Measurements from ENCODE around the gene EEF1AKMT1.

Gene EEF1AKMT1

DNA sequence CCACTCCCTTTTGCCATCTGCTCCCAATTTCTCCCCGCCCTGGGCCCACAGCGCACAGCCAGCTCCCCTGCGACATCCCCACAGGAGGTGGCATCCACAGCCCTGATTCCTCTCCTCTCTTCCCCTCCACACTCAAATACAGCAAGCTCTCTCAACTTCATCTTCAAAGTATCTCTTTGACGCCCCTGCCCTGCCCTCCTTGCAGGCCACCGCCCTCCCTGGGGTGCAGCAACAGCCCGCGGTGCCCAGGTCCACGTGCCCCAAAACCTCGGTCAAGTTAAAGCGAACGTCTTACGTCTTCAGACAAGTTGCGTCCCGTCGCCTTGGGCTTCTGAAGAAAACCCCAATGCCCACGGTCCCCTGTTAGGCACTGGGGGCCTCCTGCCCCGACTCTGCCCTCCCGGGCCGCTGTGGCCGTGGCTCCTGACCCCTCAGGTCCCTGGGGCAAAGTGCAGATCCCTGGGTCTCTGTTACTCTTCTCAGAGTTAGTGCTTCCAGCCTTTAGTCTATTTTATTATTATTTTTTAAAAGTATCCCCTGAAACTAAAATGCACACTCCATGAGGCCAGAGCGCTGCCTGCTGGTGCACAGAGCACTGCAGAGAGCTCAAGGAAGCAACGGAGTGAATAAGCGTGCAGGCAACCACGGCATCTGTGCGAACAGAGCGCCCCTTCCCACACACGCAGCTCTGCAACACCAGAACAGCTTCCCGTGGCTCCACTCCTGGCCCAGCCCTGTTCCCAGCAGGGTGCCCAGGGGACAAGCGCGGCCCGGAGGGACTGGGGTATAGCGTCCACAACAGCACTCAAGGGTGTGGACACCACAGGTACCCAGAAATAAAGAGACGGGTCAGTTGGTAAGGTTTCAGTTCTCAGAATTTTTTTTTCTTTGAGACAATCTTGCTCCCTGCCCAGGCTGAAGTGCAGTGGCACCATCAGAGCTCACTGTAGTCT, 43.9 kb downstream of the EEF1AKMT1 start:
- Histone ChIP-seq H3K27me3 (ENCODE audit: control insufficient read depth, insufficient read depth, low read length) (no peaks in the 10 kb centered on the region), H3K9me3 (ENCODE audit: control insufficient read depth, insufficient read depth, low read length) (no peaks in the 10 kb centered on the region), H3K4me1 (ENCODE audit: control insufficient read depth, insufficient read depth, low read length) (no peaks in the 10 kb centered on the region), H3K4me3 (ENCODE audit: low read depth, low read length) (no peak overlapping the region), H3K9ac (ENCODE audit: low read depth, low read length) (no peak overlapping the region), H3K36me3 (ENCODE audit: control insufficient read depth, insufficient read depth, low read length) (no peaks in the 10 kb centered on the region)

DNA sequence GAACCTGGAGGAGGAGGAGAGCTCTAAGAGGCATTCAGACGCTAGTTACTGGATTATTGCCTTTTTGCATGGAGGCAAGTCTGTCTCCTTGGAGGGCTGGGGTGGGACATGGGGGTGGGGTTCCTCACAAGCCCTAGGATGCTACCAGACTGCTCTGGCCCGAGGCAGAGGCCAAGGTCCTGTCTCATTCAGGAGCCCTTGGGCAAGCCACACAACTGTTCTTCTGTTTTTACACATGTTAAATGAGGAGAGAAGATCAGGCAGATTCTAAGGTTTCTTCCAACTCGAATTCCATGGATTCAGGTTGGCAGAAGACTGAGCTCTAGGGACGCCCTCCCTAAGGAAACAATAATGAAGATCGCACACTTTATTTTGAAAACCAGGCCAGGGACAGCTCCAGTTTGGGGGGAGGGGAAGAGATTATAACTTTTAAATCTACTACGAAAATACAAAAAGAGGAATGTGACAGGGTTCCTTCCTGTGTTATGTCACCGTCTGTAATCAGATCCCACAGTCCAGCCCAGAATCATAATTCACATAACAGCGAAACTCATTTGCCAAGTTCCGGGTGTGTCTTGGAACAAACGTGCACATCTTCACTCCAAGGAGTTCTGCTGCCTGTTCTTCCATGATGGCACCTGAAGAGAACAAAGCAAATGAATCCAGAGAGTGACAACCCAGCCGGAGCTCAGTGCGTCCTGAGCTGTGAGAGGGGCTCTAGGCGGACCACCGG, 45.0 kb downstream of the EEF1AKMT1 start:
- Histone ChIP-seq H3K27me3 (ENCODE audit: control insufficient read depth, insufficient read depth, low read length) (no peaks in the 10 kb centered on the region), H3K4me1 (ENCODE audit: control insufficient read depth, insufficient read depth, low read length) (no peaks in the 10 kb centered on the region), H3K9me3 (ENCODE audit: control insufficient read depth, insufficient read depth, low read length) (no peaks in the 10 kb centered on the region), H3K36me3 (ENCODE audit: control insufficient read depth, insufficient read depth, low read length) (no peaks in the 10 kb centered on the region), H3K9ac (ENCODE audit: low read depth, low read length) (no peak overlapping the region), H3K4me3 (ENCODE audit: low read depth, low read length) (no peak overlapping the region)

DNA sequence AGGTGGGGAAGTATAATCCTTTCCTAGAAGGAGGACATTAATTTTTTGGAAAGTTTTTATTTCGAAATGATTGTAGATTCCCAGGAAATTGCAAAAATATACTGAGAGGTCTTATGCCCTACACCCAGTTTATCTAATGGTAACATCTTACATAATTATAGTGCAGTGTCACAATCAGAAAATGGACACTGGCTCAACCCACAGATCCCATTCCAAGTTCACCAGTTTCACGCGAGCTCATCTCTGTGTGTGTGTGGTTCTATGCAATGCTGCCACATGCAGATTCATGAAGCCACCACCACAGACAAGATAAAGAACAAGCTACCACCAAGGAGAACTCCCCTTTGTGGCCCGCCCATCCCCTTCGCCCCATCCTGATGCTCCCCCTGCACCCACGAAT, 45.9 kb downstream of the EEF1AKMT1 start:
- peaks cover 5% of the 10 kb centered on the region for H3K27me3 ChIP-seq (ENCODE audit: control insufficient read depth, insufficient read depth, low read length)
- no peaks in the 10 kb centered on the region for H3K4me1 ChIP-seq (ENCODE audit: control insufficient read depth, insufficient read depth, low read length)
- no peak overlapping the region for H3K9ac ChIP-seq (ENCODE audit: low read depth, low read length)
- H3K9me3 ChIP-seq (ENCODE audit: control insufficient read depth, insufficient read depth, low read length): no peaks in the 10 kb centered on the region
- no peaks in the 10 kb centered on the region for H3K36me3 ChIP-seq (ENCODE audit: control insufficient read depth, insufficient read depth, low read length)
- H3K4me3 ChIP-seq (ENCODE audit: low read depth, low read length): no peak overlapping the region

DNA sequence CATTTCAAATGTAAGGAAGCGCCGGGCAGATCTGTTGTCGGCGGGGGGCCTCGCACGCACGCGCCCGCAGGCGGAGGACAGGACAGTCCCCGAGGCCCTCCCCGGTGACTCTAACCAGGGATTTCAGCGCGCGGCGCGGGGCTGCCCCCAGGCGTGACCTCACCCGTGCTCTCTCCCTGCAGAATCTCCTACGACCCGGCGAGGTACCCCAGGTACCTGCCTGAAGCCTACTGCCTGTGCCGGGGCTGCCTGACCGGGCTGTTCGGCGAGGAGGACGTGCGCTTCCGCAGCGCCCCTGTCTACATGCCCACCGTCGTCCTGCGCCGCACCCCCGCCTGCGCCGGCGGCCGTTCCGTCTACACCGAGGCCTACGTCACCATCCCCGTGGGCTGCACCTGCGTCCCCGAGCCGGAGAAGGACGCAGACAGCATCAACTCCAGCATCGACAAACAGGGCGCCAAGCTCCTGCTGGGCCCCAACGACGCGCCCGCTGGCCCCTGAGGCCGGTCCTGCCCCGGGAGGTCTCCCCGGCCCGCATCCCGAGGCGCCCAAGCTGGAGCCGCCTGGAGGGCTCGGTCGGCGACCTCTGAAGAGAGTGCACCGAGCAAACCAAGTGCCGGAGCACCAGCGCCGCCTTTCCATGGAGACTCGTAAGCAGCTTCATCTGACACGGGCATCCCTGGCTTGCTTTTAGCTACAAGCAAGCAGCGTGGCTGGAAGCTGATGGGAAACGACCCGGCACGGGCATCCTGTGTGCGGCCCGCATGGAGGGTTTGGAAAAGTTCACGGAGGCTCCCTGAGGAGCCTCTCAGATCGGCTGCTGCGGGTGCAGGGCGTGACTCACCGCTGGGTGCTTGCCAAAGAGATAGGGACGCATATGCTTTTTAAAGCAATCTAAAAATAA, 52.1 kb downstream of the EEF1AKMT1 start:
- Histone ChIP-seq H3K9ac (ENCODE audit: low read depth, low read length) (peak overlapping the region; percentile 60), H3K27me3 (ENCODE audit: control insufficient read depth, insufficient read depth, low read length) (peaks cover 31% of the 10 kb centered on the region), H3K4me1 (ENCODE audit: control insufficient read depth, insufficient read depth, low read length) (no peaks in the 10 kb centered on the region), H3K9me3 (ENCODE audit: control insufficient read depth, insufficient read depth, low read length) (no peaks in the 10 kb centered on the region), H3K4me3 (ENCODE audit: low read depth, low read length) (peak overlapping the region; percentile 62), H3K36me3 (ENCODE audit: control insufficient read depth, insufficient read depth, low read length) (no peaks in the 10 kb centered on the region)

DNA sequence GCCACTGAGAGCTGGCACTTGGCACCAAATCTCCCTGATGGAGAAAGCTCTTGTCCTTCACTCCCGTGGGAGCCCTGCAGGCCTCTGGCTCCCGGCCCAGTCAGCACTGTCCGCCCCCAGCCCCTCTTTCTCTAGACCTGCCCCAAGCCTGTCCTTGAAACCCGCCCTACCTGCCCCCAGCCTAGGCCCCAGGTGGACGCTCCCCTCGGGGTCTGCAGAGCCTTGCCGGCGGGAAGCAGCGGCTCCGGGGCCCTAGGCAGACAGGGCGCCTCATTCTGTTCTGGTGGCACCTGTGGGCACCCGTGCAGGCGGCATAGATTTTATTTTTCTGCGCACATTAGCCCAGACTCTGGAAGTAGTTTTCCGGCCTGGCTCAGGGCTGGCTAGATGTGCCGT, 52.7 kb downstream of the EEF1AKMT1 start:
- H3K9me3 ChIP-seq (ENCODE audit: control insufficient read depth, insufficient read depth, low read length): no peaks in the 10 kb centered on the region
- H3K4me3 ChIP-seq (ENCODE audit: low read depth, low read length): peak overlapping the region; percentile 62
- H3K36me3 ChIP-seq (ENCODE audit: control insufficient read depth, insufficient read depth, low read length): no peaks in the 10 kb centered on the region
- peaks cover 31% of the 10 kb centered on the region for H3K27me3 ChIP-seq (ENCODE audit: control insufficient read depth, insufficient read depth, low read length)
- H3K4me1 ChIP-seq (ENCODE audit: control insufficient read depth, insufficient read depth, low read length): no peaks in the 10 kb centered on the region
- no peak overlapping the region for H3K9ac ChIP-seq (ENCODE audit: low read depth, low read length)

DNA sequence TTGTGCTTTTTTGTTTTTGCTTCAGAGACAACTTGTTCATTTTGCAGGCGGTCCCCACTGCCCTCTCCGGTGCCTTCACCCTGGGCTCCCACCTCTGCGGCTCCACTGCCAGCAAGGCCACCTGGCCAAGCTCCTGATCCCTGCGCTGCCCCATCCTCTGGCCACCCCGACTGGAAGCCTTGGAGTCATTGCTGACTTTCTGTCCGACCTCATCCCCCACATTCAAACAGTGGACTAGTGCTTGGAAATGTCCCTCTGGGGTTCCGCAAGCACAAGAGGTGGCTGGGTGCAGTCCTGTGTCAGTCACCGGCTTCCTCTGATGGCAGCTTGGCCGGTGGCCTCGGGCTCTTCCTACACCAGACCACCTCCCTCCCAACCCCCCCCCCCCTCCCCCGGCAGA, 53.3 kb downstream of the EEF1AKMT1 start:
- no peaks in the 10 kb centered on the region for H3K36me3 ChIP-seq (ENCODE audit: control insufficient read depth, insufficient read depth, low read length)
- H3K9me3 ChIP-seq (ENCODE audit: control insufficient read depth, insufficient read depth, low read length): no peaks in the 10 kb centered on the region
- H3K9ac ChIP-seq (ENCODE audit: low read depth, low read length): no peak overlapping the region
- no peaks in the 10 kb centered on the region for H3K4me1 ChIP-seq (ENCODE audit: control insufficient read depth, insufficient read depth, low read length)
- H3K27me3 ChIP-seq (ENCODE audit: control insufficient read depth, insufficient read depth, low read length): peaks cover 31% of the 10 kb centered on the region
- H3K4me3 ChIP-seq (ENCODE audit: low read depth, low read length): no peak overlapping the region

DNA sequence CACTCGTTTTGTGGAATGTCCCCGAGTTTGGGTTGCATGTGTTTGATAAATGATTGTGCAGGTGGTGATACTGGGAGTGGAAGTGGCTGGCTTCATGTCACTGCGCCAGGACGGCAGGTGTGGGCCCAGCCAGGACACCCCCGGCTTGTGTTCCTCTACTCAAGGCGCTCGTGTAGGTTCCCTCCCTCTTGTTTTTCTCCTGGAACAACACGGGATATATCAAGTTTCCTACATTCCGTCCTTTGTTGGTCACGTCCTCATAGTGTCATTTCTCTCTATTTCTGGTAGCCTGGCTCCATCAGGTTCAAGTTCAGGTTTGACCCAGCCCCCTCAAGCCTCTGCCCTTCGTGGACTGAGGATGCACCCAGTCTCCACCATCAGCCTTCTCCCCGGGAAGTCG, 54.0 kb downstream of the EEF1AKMT1 start:
- Histone ChIP-seq H3K27me3 (ENCODE audit: control insufficient read depth, insufficient read depth, low read length) (peaks cover 31% of the 10 kb centered on the region), H3K4me1 (ENCODE audit: control insufficient read depth, insufficient read depth, low read length) (no peaks in the 10 kb centered on the region), H3K4me3 (ENCODE audit: low read depth, low read length) (no peak overlapping the region), H3K9ac (ENCODE audit: low read depth, low read length) (no peak overlapping the region), H3K36me3 (ENCODE audit: control insufficient read depth, insufficient read depth, low read length) (no peaks in the 10 kb centered on the region), H3K9me3 (ENCODE audit: control insufficient read depth, insufficient read depth, low read length) (no peaks in the 10 kb centered on the region)

DNA sequence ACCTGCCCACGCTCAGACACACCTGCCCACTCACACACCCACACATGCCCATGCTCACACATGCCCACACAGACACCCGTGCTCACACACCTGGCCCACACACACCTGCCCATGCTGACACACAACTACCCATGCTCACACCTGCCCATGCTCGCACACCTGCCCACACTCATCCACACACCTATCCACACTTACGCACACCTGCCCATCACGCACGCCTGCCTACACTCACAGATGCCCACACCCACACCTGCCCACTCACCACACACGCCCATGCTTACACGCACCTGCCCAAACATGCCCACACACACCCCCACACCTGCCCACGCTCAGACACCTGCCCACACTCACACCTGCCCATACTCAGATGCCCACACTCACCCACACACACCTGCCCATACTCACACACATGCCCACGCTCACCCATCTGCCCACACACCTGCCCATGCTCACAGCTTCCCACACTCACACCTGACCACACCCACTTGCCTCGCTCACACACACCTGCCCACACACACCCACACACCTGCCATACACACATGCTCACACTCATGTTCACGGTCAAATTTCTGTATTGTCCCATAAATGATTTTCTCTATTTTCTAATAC, 54.7 kb downstream of the EEF1AKMT1 start:
- Histone ChIP-seq H3K9ac (ENCODE audit: low read depth, low read length) (no peak overlapping the region), H3K4me1 (ENCODE audit: control insufficient read depth, insufficient read depth, low read length) (no peaks in the 10 kb centered on the region), H3K9me3 (ENCODE audit: control insufficient read depth, insufficient read depth, low read length) (no peaks in the 10 kb centered on the region), H3K4me3 (ENCODE audit: low read depth, low read length) (no peak overlapping the region), H3K27me3 (ENCODE audit: control insufficient read depth, insufficient read depth, low read length) (peaks cover 31% of the 10 kb centered on the region), H3K36me3 (ENCODE audit: control insufficient read depth, insufficient read depth, low read length) (no peaks in the 10 kb centered on the region)

DNA sequence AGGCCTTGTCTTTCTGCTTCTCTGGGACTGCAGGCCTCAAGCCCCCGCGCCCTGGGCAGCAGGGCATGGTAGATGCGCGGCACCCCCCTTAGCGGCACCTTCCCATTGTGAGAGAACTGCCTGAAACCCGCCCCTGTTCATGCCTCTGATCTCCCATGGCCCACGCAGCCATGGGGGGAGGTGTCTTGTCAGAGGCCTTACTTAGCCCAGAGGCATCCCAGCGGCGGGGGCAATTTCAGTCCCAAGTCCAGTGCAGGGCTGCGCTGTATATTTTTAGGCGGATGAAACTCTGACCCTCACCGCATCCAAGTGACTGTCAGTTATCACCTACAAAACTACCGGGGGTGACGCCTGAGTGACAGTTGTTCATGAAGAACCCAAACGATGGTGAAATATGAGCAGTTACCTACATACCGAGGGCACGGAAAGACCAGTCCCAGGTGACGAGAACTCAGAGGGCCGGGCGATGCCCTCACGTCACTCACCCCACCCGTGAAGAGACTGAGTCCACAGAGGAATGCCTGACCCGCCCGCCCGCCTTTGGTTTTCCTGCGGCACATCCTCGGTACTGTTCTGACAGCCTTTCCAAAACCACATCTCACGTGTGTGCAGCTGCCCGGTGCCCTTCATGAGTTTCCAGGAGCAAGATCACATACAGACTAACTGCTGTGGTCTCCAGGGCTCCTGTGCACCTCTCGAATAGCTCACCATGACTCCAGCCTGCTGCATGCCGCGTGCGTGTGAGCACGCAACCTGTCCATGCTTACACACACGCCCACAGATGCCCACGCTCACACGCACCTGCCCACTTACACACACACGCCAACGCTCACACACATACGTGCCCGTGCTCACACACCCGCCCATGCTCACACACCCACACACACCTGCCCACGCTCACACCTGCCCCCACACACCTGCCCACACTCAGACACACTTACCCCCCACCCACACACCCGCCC, 55.9 kb downstream of the EEF1AKMT1 start:
- Histone ChIP-seq H3K9me3 (ENCODE audit: control insufficient read depth, insufficient read depth, low read length) (no peaks in the 10 kb centered on the region), H3K27me3 (ENCODE audit: control insufficient read depth, insufficient read depth, low read length) (peaks cover 26% of the 10 kb centered on the region), H3K4me1 (ENCODE audit: control insufficient read depth, insufficient read depth, low read length) (no peaks in the 10 kb centered on the region), H3K36me3 (ENCODE audit: control insufficient read depth, insufficient read depth, low read length) (no peaks in the 10 kb centered on the region), H3K9ac (ENCODE audit: low read depth, low read length) (no peak overlapping the region), H3K4me3 (ENCODE audit: low read depth, low read length) (no peak overlapping the region)

DNA sequence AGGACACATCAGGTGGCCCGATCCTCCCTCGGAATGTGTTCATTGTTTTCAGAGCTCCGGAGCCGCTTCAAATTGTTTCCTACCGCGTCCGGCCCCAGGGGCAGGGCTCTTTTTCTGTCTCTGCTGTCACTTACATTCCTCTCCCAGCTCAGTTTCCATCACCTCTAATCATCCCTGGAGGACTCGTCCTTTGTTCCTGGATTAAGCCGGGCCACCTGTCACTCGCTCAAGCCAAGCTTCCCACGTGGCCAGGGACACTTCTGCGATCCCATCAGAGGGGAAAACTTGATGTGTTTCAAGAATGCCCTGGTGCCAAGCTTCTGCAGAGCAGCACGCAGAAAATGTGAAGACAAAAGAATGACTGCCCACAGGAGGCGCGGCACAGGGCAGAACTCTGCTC, 56.8 kb downstream of the EEF1AKMT1 start:
- Histone ChIP-seq H3K9ac (ENCODE audit: low read depth, low read length) (no peak overlapping the region), H3K4me1 (ENCODE audit: control insufficient read depth, insufficient read depth, low read length) (no peaks in the 10 kb centered on the region), H3K36me3 (ENCODE audit: control insufficient read depth, insufficient read depth, low read length) (no peaks in the 10 kb centered on the region), H3K9me3 (ENCODE audit: control insufficient read depth, insufficient read depth, low read length) (no peaks in the 10 kb centered on the region), H3K4me3 (ENCODE audit: low read depth, low read length) (no peak overlapping the region), H3K27me3 (ENCODE audit: control insufficient read depth, insufficient read depth, low read length) (peaks cover 18% of the 10 kb centered on the region)
